Activated CD4-positive, alpha-beta memory T cell treated with anti-CD3 and anti-CD28 coated beads for 36 hours (primary cell): ENCODE data around the gene FBXO39. TPM values are rescaled to one million over a fixed set of nuclear protein-coding genes. Genes with fewer than 3 reads are reported as not detected.
"Not testable (repeated sequence)": the region's sequence is repeated elsewhere in the genome, so short reads cannot be mapped to it uniquely, and the experiment has no call there.

Source experiments
- CTCF ChIA-PET: fragments of 350-600 bp; sonication (Branson Sonifier 250); formaldehyde crosslinking; loops from one replicate; lab custom pipeline; 2021; ENCODE audit warnings: antibody characterized with exemption, inconsistent platforms; lab: Charles Lee
- POLR2A ChIA-PET: fragments of 350-600 bp; sonication (Branson Sonifier 250); formaldehyde crosslinking; loops from one replicate; lab custom pipeline; 2021; ENCODE audit warnings: antibody characterized with exemption; lab: Charles Lee
- DNase-seq: peaks from one replicate; pipeline ENCODE4 v3.0.0-alpha.2; 2020
- H3K27ac Mint-ChIP-seq: one replicate; pipeline ENCODE4 v1.8.0; 2021; ENCODE audit warnings: mixed read lengths
- H3K27me3 Mint-ChIP-seq: one replicate; pipeline ENCODE4 v1.8.0; 2021; ENCODE audit warnings: mixed read lengths
- H3K36me3 Mint-ChIP-seq: one replicate; pipeline ENCODE4 v1.8.0; 2021; ENCODE audit warnings: mixed read lengths
- H3K4me1 Mint-ChIP-seq: one replicate; pipeline ENCODE4 v1.8.0; 2021; ENCODE audit warnings: low read depth, mixed read lengths
- H3K4me3 Mint-ChIP-seq: one replicate; pipeline ENCODE4 v1.8.0; 2021; ENCODE audit warnings: mild to moderate bottlenecking, mixed read lengths
- H3K9me3 Mint-ChIP-seq: one replicate; pipeline ENCODE4 v1.8.0; 2021; ENCODE audit warnings: mixed read lengths
- intact Hi-C: fragments of 100-400 bp; cut with micrococcal nuclease; formaldehyde crosslinking; loops from one replicate; pipeline ENCODE4 v1.15.1; 2023
- total RNA-seq, 2 experiments: library from RNA; stranded (reverse); gene quantifications; one replicate each; pipeline ENCODE4 v1.2.3, GENCODE V29; 2021

FBXO39 gene
- total RNA-seq, 2 experiments from 2014 or later, result not detected

DNA sequence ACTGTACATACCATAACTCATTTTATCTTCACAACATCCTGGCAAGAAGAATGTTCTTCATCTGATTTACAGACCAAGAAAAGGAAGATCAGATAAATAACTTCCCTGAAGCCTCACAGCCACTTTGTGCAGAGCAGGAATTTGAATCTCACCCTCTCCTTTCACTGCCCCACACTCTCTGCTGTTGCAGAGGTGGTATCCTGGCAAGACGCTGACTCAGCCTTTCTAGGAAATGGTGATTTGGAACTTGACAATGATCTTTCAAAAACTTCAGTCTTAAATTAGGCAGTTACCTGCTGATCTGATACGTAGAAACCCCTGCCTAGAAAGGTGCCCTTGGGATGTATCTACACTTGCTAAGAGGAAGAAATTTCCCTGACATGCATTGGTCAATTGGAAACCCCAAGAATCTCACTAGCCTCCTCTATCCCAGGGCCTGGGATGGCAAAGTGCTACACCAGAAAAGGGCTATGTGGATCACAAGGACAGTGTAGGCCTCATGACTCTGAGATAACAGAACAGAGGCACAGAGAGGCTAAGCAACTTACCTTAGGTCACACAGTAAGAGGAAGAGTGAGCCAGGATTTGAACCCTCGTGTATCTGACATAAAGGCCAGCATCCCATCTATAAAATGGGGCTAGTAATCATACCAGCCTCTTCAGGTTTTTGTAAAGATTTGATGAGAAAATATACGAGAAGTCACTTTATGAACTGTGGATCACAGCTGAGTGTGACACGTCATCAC lies 17.9 kb downstream of the FBXO39 start:
- Mint-ChIP-seq H3K27me3 (peaks cover 20% of the 10 kb centered on the region), H3K36me3 (no peaks in the 10 kb centered on the region), H3K9me3 (no peaks in the 10 kb centered on the region), H3K4me3 (no peak overlapping the region), H3K4me1 (peaks cover 2% of the 10 kb centered on the region), H3K27ac (no peak overlapping the region)
- DNase-seq, result no peak
- POLR2A ChIA-PET, result no interaction called here
- CTCF ChIA-PET, result no interaction called here
- intact Hi-C loops, result no loop called here

DNA sequence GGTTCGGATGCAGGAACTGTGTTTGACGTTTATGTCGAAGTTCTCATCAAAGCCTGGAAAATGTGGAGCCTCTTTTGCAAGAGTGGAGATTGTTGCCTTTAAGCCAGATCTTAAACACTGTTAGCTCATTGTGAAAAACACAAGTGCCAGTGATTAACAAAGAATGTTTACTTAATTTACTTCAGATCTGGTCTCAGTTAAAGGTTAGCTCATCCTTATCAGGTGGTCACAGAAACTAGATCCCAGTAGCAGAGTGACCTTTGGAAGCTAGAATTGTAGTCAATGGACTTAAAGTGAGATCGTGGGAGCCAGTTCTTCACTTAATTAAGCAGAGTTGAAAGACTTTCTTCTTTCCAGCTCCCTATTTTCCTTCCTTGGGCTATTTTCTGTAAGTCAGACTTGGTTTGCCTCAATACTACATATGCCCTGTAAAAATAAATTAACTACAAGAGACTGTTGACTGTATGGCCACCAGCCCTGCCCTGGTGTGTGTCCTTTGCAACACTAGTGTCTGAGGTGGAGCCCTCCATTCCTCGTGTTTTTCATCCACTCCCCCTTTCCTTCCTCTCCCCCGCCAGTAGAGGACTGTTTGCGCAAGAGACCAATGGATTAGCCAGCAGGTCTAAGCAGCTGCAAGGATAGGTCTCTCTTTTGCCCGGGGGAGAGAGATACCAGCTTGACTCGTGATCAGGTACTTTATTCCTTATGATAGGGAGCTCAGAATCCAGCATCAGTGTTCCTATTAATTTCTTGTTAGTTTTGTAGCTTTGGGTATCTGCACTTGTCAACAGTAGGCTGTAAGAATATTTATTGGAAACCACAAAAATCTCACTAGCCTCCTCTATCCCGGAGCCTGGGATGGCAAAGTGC lies 20.2 kb downstream of the FBXO39 start:
- CTCF ChIA-PET, result no interaction called here
- POLR2A ChIA-PET, result interaction anchor here (0.7 kb wide), 1 partner anchor 1181 kb away, joined by 3 read pairs; no protein-coding TSS in a partner anchor
- H3K27ac Mint-ChIP-seq, result no peak overlapping the region
- H3K27me3 Mint-ChIP-seq, result peaks cover 5% of the 10 kb centered on the region
- no peak overlapping the region for H3K4me3 Mint-ChIP-seq
- no peaks in the 10 kb centered on the region for H3K9me3 Mint-ChIP-seq
- no peaks in the 10 kb centered on the region for H3K36me3 Mint-ChIP-seq
- DNase-seq, result no peak
- peaks cover 2% of the 10 kb centered on the region for H3K4me1 Mint-ChIP-seq
- intact Hi-C loops, result no loop called here

DNA sequence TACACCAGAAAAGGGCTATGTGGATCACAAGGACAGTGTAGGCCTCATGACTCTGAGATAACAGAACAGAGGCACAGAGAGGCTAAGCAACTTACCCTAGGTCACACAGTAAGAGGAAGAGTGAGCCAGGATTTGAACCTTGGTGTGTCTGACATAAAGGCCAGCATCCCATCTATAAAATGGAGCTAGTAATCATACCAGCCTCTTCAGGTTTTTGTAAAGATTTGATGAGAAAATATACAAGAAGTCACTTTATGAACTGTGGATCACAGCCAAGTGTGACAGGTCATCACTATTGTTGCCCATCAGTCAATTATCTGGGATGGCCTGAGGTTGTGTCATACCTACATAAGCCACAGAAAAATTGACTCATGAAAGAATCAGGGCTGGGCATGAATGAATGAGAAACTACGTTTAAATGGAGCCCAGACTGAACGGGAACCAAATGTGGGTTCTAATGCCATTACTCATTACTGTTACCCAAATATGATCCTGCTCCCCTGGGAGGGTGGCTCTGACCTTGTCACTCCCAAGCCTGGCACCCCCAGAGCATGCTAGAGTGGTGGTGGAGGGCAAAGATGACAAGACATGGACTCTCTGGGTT lies 21.0 kb downstream of the FBXO39 start:
- Mint-ChIP-seq H3K4me3 (no peak overlapping the region), H3K27me3 (peaks cover 5% of the 10 kb centered on the region), H3K9me3 (no peaks in the 10 kb centered on the region), H3K36me3 (no peaks in the 10 kb centered on the region), H3K4me1 (peaks cover 2% of the 10 kb centered on the region), H3K27ac (no peak overlapping the region)
- intact Hi-C loops, result no loop called here
- CTCF ChIA-PET, result no interaction called here
- DNase-seq, result no peak
- POLR2A ChIA-PET, result no interaction called here

DNA sequence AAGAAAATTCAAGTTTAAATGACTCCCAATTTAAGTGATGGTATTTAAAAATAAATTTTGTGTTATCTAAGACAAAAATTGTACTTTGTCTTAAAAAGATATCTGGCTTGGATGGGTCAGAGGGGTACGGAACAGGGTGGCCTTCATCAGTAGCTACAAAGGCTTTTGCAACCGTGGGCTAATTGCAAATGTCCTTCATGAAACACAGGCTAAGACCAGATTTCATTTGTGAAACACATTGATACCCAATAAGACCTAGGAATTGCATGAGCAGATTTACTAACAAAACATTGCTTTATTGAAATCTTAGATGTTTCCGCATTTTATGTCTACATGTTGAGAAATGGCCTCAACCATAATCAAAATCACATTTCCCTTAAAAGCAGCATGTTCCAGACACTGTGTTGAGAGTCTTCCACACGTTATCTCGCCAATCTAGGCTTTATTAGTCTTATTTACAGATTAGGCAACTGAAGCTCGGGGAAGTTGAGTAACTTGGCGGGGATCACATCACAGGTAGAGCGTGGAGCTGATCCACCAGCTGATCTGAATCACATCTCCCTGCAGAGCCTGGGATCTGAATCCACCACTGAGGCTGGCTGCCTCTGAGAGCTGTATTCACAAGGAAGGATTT lies 21.8 kb downstream of the FBXO39 start:
- CTCF ChIA-PET, result no interaction called here
- no peak overlapping the region for H3K27ac Mint-ChIP-seq
- POLR2A ChIA-PET, result no interaction called here

DNA sequence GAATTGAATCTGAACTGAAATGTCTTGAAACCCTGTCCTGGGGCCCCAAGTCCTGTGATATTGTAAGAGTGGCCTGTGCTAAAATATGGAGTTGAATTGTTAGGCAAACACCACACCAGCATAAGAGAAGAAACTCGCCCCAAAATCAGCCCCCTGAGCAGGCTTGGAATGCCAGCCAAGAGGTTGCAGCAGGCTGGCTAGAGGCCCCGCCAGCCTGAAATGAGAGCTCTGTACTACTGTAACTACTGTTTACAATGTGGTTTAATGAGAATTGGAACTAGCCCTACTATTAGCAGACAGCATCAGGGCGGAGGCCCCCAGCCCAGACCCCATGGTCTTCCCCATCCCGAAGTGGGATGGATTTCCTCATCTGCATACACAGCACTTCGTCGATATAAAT lies 23.7 kb downstream of the FBXO39 start:
- POLR2A ChIA-PET, result no interaction called here
- no peaks in the 10 kb centered on the region for H3K27me3 Mint-ChIP-seq
- H3K4me1 Mint-ChIP-seq, result no peaks in the 10 kb centered on the region
- H3K4me3 Mint-ChIP-seq, result no peak overlapping the region
- H3K9me3 Mint-ChIP-seq, result no peaks in the 10 kb centered on the region
- no peaks in the 10 kb centered on the region for H3K36me3 Mint-ChIP-seq
- no peak overlapping the region for H3K27ac Mint-ChIP-seq
- intact Hi-C loops, result no loop called here
- CTCF ChIA-PET, result no interaction called here
- DNase-seq, result no peak

More for the DNA sequence above, 21.8 kb downstream of the FBXO39 start:
- Mint-ChIP-seq H3K4me3 (no peak overlapping the region), H3K4me1 (peaks cover 2% of the 10 kb centered on the region), H3K27me3 (no peaks in the 10 kb centered on the region), H3K9me3 (no peaks in the 10 kb centered on the region), H3K36me3 (no peaks in the 10 kb centered on the region)
- DNase-seq, result no peak
- intact Hi-C loops, result no loop called here

DNA sequence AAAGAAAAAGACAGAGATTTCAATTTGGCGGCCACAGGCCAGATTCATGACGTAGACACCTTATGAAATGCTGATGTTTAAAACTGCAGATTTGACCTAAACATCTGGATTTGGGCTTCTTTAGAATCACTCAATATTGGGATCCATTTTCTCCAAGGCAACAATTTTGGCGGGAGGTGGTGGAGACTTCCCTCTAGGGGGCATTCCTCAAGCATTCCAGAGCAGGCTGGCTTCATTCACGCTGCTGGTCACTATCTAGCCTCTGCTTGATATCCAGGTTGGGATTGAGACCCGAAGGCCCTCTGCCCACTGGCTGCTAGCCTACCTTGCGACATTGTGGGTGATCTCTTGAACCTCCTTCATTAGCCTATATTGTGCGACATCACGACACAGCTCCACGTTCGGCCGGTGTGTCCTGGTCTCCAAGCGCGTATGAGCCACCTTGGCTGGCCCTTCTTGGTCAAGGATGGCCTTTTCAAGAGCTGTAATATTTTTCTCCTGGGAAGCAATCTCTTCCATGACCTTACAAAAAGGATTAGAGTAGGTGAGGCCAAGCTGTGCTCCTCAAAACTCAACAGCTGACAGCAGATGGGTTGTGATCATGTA lies 24.5 kb downstream of the FBXO39 start:
- Mint-ChIP-seq H3K4me1 (no peaks in the 10 kb centered on the region), H3K9me3 (no peaks in the 10 kb centered on the region), H3K27ac (no peak overlapping the region), H3K27me3 (peaks cover 1% of the 10 kb centered on the region), H3K36me3 (no peaks in the 10 kb centered on the region), H3K4me3 (no peak overlapping the region)
- intact Hi-C loops, result no loop called here
- no peak for DNase-seq
- CTCF ChIA-PET, result no interaction called here
- POLR2A ChIA-PET, result no interaction called here

DNA sequence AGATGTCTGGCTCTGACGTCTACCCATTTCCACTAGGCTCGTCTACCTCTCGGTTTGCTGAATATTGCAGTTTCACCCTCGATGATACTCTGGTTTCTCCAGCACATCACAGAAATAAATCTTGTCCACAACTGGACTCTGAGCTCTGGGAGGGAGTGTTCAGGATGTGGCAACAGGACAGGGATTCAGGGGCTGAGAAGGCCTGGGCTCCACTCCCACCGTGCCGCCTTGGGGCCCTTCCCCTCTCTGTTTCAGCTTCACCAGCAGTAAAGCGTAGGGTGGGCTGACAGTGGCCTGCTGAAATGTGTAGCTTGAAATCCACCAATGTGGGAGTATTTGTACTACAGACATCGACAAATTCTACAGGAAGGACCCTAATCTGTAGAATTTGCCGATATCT lies 35.5 kb downstream of the FBXO39 start:
- intact Hi-C loops, result no loop called here
- no peaks in the 10 kb centered on the region for H3K9me3 Mint-ChIP-seq
- POLR2A ChIA-PET, result no interaction called here
- H3K36me3 Mint-ChIP-seq, result no peaks in the 10 kb centered on the region
- no peak for DNase-seq
- CTCF ChIA-PET, result interaction anchor here (0.6 kb wide), 1 partner anchor 32 kb away, joined by 3 read pairs; no protein-coding TSS in a partner anchor
- H3K27me3 Mint-ChIP-seq, result peaks cover 13% of the 10 kb centered on the region
- no peaks in the 10 kb centered on the region for H3K4me1 Mint-ChIP-seq
- H3K27ac Mint-ChIP-seq, result no peak overlapping the region
- no peak overlapping the region for H3K4me3 Mint-ChIP-seq

DNA sequence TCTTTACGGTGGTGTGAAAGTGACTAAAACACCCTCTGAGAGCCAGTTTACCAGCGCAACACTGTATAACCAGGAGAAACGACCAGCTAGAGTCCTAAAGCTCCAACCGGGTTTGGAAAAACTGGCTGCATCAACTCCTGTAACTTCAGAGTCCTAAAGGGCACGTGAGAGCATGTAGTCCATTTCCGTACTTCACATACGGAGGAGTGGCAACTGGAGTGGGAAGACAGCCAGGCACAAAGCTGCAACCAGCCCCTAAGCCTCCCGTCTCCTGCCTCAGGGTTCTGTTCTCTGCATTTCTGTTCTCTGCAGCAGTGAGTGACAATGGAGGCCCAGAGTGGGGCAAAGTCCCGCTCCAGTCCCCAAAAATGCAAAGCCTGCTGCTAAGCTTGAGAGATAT lies 36.3 kb downstream of the FBXO39 start:
- intact Hi-C loops, result no loop called here
- Mint-ChIP-seq H3K27me3 (peaks cover 13% of the 10 kb centered on the region), H3K4me1 (no peaks in the 10 kb centered on the region), H3K4me3 (no peak overlapping the region), H3K27ac (no peak overlapping the region), H3K36me3 (no peaks in the 10 kb centered on the region), H3K9me3 (no peaks in the 10 kb centered on the region)
- POLR2A ChIA-PET, result no interaction called here
- CTCF ChIA-PET, result interaction anchor here (0.6 kb wide), 1 partner anchor 32 kb away, joined by 3 read pairs; no protein-coding TSS in a partner anchor
- DNase-seq, result no peak

DNA sequence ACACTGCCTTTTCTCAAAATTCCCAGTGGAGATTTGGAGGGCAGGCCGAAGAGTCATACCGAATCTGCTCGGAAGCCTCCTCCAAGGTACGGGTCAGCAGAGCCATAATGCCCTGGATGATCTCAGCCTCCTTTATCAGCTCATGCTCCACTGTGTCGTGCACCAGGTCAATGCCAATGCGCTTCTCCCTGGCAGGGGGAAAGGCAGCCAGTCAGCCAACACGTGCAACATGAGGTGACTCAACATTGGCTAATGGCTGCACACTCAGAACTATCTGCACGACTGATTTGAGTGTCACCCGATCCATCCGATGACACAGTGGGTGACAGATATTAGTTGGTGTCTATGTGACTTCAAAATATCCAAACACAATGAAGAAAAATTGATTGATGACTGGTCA lies 39.8 kb downstream of the FBXO39 start:
- DNase-seq, result peak; percentile 11
- Mint-ChIP-seq H3K4me3 (no peak overlapping the region), H3K9me3 (no peaks in the 10 kb centered on the region), H3K4me1 (no peaks in the 10 kb centered on the region), H3K27me3 (peaks cover 13% of the 10 kb centered on the region), H3K27ac (no peak overlapping the region), H3K36me3 (no peaks in the 10 kb centered on the region)
- intact Hi-C loops, result no loop called here
- CTCF ChIA-PET, result no interaction called here
- POLR2A ChIA-PET, result no interaction called here

DNA sequence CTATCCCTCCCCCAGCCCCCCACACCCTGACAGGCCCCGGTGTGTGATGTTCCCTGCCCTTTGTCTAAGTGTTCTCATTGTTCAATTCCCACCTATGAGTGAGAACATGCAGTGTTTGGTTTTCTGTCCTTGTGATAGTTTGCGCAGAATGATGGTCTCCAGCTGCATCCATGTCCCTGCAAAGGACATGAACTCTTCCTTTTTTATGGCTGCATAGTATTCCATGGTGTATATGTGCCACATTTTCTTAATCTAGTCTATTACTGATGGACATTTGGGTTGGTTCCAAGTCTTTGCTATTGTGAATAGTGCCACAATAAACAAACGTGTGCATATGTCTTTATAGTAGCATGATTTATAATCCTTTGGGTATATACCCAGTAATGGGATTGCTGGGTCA lies 40.4 kb downstream of the FBXO39 start:
- DNase-seq, H3K27ac Mint-ChIP-seq, H3K9me3 Mint-ChIP-seq, CTCF ChIA-PET, H3K4me3 Mint-ChIP-seq, POLR2A ChIA-PET, H3K4me1 Mint-ChIP-seq, H3K36me3 Mint-ChIP-seq, intact Hi-C loops: not testable (repeated sequence)
- H3K27me3 Mint-ChIP-seq, result peaks cover 11% of the 10 kb centered on the region

DNA sequence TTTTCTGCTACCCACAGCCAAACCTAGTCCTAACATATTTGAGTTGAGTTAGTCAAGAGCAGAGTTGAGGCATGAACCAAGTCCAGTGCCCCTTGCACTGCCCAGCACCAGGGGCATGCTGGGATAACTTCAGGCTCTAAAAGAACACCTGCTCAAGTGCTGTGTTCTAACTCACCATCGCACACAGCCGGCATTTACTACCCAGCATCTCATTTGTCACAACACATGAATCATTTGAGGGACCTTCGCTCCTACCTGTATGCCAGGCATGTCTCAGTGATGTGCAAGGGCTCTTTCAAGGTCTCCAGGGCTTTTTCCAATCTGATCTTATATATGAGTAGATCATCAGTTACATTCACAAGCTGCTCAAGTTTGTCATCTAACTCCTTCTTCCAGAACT lies 42.9 kb downstream of the FBXO39 start:
- Mint-ChIP-seq H3K9me3 (no peaks in the 10 kb centered on the region), H3K4me1 (no peaks in the 10 kb centered on the region), H3K27me3 (peaks cover 7% of the 10 kb centered on the region), H3K36me3 (no peaks in the 10 kb centered on the region), H3K27ac (no peak overlapping the region), H3K4me3 (no peak overlapping the region)
- intact Hi-C loops, result no loop called here
- ChIA-PET CTCF (no interaction called here), POLR2A (no interaction called here)
- DNase-seq, result no peak
